ENCODE measurements around the gene CAMSAP1. TPM values are rescaled to one million over a fixed set of nuclear protein-coding genes. Genes with fewer than 3 reads are reported as not detected.

CAMSAP1 gene
- total RNA-seq, 2 experiments from 2014 or later = 30.4 to 33.0 TPM

DNA sequence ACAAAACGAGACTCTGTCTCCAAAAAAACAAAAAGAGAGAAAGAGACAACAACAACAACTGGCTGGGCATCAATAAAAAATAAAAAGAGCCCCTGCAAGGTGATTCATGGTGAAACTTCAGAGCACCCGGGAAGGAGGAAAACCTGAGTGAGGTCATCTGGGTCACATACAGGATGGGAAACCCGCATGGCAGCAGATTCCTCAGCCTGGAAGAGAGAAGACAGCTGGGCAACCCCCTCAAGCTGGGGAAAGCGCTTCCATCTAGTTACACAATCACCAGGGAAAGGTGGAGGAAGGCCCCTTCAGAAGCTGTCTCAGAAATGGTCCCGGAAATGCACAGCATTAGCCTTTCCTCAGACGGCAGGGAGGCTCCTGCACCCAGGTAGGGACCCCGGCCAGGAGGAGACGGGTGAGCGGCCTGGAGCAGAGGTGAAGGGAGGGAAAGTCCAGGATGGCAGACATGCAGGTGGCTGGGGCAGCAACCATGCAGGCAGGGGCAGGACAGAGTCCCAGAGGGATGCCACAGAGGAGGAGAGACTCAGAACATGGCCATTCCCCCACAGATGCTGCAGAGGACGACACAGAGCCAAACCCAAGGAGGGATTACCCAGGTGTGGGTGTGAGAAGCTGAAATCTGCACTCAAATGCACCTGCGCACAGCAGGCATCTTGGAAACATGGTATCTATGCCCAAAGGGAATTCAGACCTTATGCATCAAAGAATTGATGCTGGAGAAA is 29.4 kb downstream of the CAMSAP1 start:
- TF ChIP-seq EZH2phosphoT487 (IDR thresholded peaks at IDR 0.05; ENCODE audit: borderline replicate concordance, low read depth, low read length) = no peak
- TF ChIP-seq CTCF (conservative IDR thresholded peaks at IDR 0.05; ENCODE audit: low read length) = no peak
- DNase-seq (ENCODE audit: low spot score) = no peak
- no peaks in the 10 kb centered on the region for H3K36me3 ChIP-seq (ENCODE audit: insufficient read depth, low read length)
- ChIA-PET POLR2A (no interaction called here), CTCF (ENCODE audit: unreplicated experiment) (no interaction called here)
- no peaks in the 10 kb centered on the region for H3K9me2 ChIP-seq (ENCODE audit: insufficient read depth, low read length)
- H4K20me1 ChIP-seq (ENCODE audit: insufficient read depth, low read length) = peaks cover under 1% of the 10 kb centered on the region; the same call in 1 of the 2 replicates
- H3K9me3 ChIP-seq (ENCODE audit: low read length) = no peaks in the 10 kb centered on the region
- H3K79me2 ChIP-seq (ENCODE audit: insufficient read depth, low read depth, low read length) = peaks cover 22% of the 10 kb centered on the region
- H3K4me2 ChIP-seq (ENCODE audit: low read length) = no peak overlapping the region
- no TSS peak for BruUV-seq (replicated peaks)
- H3K27ac ChIP-seq (ENCODE audit: low read depth, low read length, poor library complexity, severe bottlenecking) = no peak overlapping the region
- H2AFZ ChIP-seq (ENCODE audit: low read length) = no peak overlapping the region
- intact Hi-C loops (cut with micrococcal nuclease; ENCODE audit: unreplicated experiment) = no loop called here
- peaks cover 9% of the 10 kb centered on the region for H3K4me1 ChIP-seq (ENCODE audit: insufficient read depth, low read length, poor library complexity, severe bottlenecking)
- no peak overlapping the region for H3K4me3 ChIP-seq (ENCODE audit: low read depth, low read length, poor library complexity, severe bottlenecking)

DNA sequence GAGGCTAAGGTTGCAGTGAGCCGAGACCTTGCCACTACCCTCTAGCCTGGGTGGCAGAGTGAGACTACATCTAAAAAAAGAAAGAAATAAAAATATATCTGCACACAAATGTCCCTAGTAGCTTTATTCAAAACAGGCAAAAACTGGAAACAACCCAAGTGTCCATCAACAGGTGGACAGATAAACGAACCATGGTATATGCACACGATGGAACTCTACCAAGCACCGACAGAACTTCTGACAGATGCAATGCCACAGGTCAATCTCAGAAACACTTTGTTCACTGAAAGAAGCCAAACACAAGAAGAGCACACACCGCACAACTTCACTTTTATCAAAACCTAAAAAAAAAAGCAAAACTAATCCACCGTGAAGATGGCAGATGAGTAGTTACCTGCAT is 30.4 kb downstream of the CAMSAP1 start:
- H3K4me2 ChIP-seq (ENCODE audit: low read length) = no peak overlapping the region
- H3K79me2 ChIP-seq (ENCODE audit: insufficient read depth, low read depth, low read length) = peaks cover 23% of the 10 kb centered on the region
- no peaks in the 10 kb centered on the region for H3K9me3 ChIP-seq (ENCODE audit: low read length)
- H3K27ac ChIP-seq (ENCODE audit: low read depth, low read length, poor library complexity, severe bottlenecking) = no peak overlapping the region
- no peak overlapping the region for H3K4me3 ChIP-seq (ENCODE audit: low read depth, low read length, poor library complexity, severe bottlenecking)
- H3K36me3 ChIP-seq (ENCODE audit: insufficient read depth, low read length) = no peaks in the 10 kb centered on the region
- ChIA-PET POLR2A (interaction anchor here (0.9 kb wide), 1 partner anchor 343 kb away, joined by 5 read pairs; no protein-coding TSS in a partner anchor), CTCF (ENCODE audit: unreplicated experiment) (no interaction called here)
- no peak for DNase-seq (ENCODE audit: low spot score)
- intact Hi-C loops (cut with micrococcal nuclease; ENCODE audit: unreplicated experiment) = no loop called here
- no peaks in the 10 kb centered on the region for H3K9me2 ChIP-seq (ENCODE audit: insufficient read depth, low read length)
- TF ChIP-seq EZH2phosphoT487 (IDR thresholded peaks at IDR 0.05; ENCODE audit: borderline replicate concordance, low read depth, low read length) (no peak), CTCF (conservative IDR thresholded peaks at IDR 0.05; ENCODE audit: low read length) (no peak)
- no TSS peak for BruUV-seq (replicated peaks)
- peaks cover 6% of the 10 kb centered on the region; the same call in 1 of the 2 replicates for H4K20me1 ChIP-seq (ENCODE audit: insufficient read depth, low read length)
- H3K4me1 ChIP-seq (ENCODE audit: insufficient read depth, low read length, poor library complexity, severe bottlenecking) = peaks cover 9% of the 10 kb centered on the region
- no peak overlapping the region for H2AFZ ChIP-seq (ENCODE audit: low read length)

GRCh38 chr9:135874859-135875258 is 32.5 kb downstream of the CAMSAP1 start:
- Histone ChIP-seq H3K79me2 (ENCODE audit: insufficient read depth, low read depth, low read length) (peaks cover 33% of the 10 kb centered on the region), H3K4me1 (ENCODE audit: insufficient read depth, low read length, poor library complexity, severe bottlenecking) (peaks cover 9% of the 10 kb centered on the region), H3K4me2 (ENCODE audit: low read length) (no peak overlapping the region), H3K27ac (ENCODE audit: low read depth, low read length, poor library complexity, severe bottlenecking) (no peak overlapping the region), H3K9me3 (ENCODE audit: low read length) (no peaks in the 10 kb centered on the region), H3K36me3 (ENCODE audit: insufficient read depth, low read length) (no peaks in the 10 kb centered on the region), H2AFZ (ENCODE audit: low read length) (no peak overlapping the region), H4K20me1 (ENCODE audit: insufficient read depth, low read length) (peaks cover 6% of the 10 kb centered on the region; the same call in 1 of the 2 replicates), H3K4me3 (ENCODE audit: low read depth, low read length, poor library complexity, severe bottlenecking) (no peak overlapping the region), H3K9me2 (ENCODE audit: insufficient read depth, low read length) (no peaks in the 10 kb centered on the region)
- no peak for DNase-seq (ENCODE audit: low spot score)
- no peak for TF ChIP-seq EZH2phosphoT487 (IDR thresholded peaks at IDR 0.05; ENCODE audit: borderline replicate concordance, low read depth, low read length)
- no peak for TF ChIP-seq CTCF (conservative IDR thresholded peaks at IDR 0.05; ENCODE audit: low read length)
- CTCF ChIA-PET (ENCODE audit: unreplicated experiment) = no interaction called here
- no TSS peak for BruUV-seq (replicated peaks)
- intact Hi-C loops (cut with micrococcal nuclease; ENCODE audit: unreplicated experiment) = no loop called here
- POLR2A ChIA-PET = interaction anchor here (0.8 kb wide), 1 partner anchor 9 kb away, joined by 4 read pairs; no protein-coding TSS in a partner anchor

All from OCI-LY7 (cell line).